BE2C (cell line): ENCODE results near the gene MARCHF3.

Source experiments
- DNase-seq: peaks from one replicate; pipeline ENCODE4 v3.0.0-alpha.2; 2020
- H3K27me3 ChIP-seq: fragments of 250-450 bp; sonication (Bioruptor Pico); 2 replicates; pipeline ENCODE4 v1.5.1; 2020; ENCODE audit warnings: mild to moderate bottlenecking
- H3K36me3 ChIP-seq: fragments of 250-450 bp; sonication (Bioruptor Pico); 2 replicates; pipeline ENCODE4 v1.5.1; 2020; ENCODE audit warnings: mild to moderate bottlenecking
- H3K4me1 ChIP-seq: fragments of 250-450 bp; sonication (Bioruptor Pico); 2 replicates; pipeline ENCODE4 v1.5.1; 2020
- H3K4me3 ChIP-seq: 2 replicates; pipeline ENCODE4 v1.5.1; 2011; ENCODE audit warnings: low read depth, low read length
- H3K9me3 ChIP-seq: fragments of 250-450 bp; sonication (Bioruptor Pico); 2 replicates; pipeline ENCODE4 v1.5.1; 2020
- TF ChIP-seq, protein P1 (sequence below): IDR thresholded peaks from 2 replicates; pipeline ENCODE4 v1.5.1; 2012; ENCODE audit warnings: mild to moderate bottlenecking, low read depth, low read length

MARCHF3 gene

DNA sequence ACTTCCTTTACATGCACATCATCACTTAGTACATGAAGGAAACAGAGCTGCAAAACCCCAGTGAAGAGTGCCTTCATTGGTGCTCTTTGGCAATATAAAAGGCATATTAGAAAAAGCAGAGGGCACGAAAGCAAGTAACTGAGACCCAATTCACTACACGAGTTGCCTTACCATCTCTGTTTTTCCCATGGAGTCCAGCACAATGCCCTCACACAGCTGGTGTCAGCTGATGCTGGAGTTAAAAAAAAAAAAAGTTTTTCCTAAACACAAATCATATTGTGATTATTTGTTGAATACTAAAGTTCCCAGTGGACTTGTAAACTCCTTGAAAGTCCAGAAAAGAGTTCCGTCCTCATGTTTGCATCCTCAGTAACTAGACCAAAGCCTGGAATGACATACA is 25.6 kb downstream of the MARCHF3 start:
- TF ChIP-seq, protein P1, sequence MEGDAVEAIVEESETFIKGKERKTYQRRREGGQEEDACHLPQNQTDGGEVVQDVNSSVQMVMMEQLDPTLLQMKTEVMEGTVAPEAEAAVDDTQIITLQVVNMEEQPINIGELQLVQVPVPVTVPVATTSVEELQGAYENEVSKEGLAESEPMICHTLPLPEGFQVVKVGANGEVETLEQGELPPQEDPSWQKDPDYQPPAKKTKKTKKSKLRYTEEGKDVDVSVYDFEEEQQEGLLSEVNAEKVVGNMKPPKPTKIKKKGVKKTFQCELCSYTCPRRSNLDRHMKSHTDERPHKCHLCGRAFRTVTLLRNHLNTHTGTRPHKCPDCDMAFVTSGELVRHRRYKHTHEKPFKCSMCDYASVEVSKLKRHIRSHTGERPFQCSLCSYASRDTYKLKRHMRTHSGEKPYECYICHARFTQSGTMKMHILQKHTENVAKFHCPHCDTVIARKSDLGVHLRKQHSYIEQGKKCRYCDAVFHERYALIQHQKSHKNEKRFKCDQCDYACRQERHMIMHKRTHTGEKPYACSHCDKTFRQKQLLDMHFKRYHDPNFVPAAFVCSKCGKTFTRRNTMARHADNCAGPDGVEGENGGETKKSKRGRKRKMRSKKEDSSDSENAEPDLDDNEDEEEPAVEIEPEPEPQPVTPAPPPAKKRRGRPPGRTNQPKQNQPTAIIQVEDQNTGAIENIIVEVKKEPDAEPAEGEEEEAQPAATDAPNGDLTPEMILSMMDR = no peak
- Histone ChIP-seq H3K4me3 (no peak overlapping the region), H3K27me3 (no peaks in the 10 kb centered on the region), H3K4me1 (peaks cover 16% of the 10 kb centered on the region), H3K36me3 (no peaks in the 10 kb centered on the region), H3K9me3 (no peaks in the 10 kb centered on the region)
- no peak for DNase-seq

DNA sequence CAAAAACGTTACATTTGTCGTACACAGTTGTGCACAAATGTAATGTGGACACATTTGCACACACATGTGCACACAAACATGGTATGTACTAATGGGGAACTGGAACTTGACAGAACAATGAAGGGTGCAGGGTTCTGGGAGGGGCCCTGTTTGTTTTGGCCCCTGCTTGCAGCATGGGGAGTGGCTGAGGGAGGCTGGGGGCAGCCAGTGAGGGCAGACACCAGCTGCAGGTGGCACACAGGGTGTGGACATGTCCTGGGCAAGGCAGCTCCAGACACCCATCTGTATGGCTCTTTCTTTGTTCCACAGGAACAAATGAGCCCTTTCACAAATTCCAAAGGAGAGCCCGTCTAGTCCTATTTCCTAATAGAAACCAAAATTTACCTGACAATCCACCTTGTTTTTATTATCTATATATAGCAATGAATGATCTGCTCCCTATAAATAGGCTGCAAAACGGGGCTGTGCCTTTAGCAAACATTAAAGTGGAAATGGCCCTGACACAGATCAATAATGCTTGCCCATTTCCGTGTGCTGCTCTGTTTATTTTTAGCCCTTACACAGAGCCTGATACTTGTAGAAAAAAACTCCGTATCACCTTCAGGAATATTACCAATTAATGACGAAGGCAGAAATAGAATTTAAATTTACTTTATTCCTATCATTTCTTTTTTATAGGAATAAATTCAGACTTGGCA is 26.4 kb downstream of the MARCHF3 start:
- Histone ChIP-seq H3K9me3 (no peaks in the 10 kb centered on the region), H3K4me1 (peaks cover 20% of the 10 kb centered on the region), H3K27me3 (no peaks in the 10 kb centered on the region), H3K36me3 (no peaks in the 10 kb centered on the region), H3K4me3 (no peak overlapping the region)
- no peak for DNase-seq
- TF ChIP-seq, protein P1 = no peak

DNA sequence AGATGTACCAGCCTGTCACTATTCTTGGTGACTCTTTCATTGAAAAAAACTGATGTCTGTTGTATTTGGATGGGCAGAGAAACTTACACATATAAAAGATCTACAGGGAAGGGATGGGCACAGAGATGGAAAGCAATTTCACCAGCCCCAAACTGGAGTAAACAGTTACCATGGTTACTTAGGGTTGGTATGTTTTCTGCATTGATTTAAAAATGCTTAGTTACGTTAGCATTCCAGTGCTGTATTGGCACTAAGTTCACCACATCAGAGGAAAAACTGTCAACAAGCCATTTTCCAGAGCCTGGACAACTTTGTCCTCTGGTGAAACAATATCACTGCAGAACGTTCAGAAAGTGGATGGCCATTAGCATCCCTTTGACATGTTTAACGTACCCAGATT is 28.0 kb downstream of the MARCHF3 start:
- Histone ChIP-seq H3K4me3 (no peak overlapping the region), H3K4me1 (peaks cover 30% of the 10 kb centered on the region), H3K36me3 (no peaks in the 10 kb centered on the region), H3K27me3 (no peaks in the 10 kb centered on the region), H3K9me3 (no peaks in the 10 kb centered on the region)
- TF ChIP-seq, protein P1 = no peak
- no peak for DNase-seq

DNA sequence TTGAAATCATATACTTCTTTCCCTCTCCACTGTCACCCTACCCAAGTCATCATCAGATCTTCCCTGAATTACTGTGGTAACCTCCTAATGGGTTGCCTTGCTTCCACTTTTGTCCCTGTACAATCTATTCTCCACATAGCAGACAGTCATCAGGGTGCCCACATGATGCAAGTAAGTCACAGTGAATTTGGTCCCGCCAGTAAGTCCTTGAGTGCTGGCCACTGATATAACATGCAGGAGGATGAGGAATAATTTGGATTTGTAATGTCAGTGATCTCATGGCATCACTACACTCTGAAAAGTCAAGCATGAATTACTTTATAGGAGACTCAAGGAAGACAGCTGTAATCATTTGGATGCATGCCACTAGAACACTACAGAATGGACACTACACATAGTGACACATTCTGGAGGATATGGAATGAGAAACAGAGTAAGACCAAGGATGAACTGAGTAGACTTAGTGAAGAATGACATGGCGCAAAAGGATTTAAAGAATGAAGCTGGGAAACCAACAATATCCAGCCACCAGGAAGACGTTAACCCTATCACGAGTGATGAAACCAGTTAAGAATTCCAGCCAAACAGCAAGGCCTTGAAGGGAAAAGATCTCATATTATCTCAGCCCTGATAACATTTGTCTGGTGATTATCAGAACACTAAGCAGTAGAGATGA is 28.6 kb downstream of the MARCHF3 start:
- DNase-seq = no peak

DNA sequence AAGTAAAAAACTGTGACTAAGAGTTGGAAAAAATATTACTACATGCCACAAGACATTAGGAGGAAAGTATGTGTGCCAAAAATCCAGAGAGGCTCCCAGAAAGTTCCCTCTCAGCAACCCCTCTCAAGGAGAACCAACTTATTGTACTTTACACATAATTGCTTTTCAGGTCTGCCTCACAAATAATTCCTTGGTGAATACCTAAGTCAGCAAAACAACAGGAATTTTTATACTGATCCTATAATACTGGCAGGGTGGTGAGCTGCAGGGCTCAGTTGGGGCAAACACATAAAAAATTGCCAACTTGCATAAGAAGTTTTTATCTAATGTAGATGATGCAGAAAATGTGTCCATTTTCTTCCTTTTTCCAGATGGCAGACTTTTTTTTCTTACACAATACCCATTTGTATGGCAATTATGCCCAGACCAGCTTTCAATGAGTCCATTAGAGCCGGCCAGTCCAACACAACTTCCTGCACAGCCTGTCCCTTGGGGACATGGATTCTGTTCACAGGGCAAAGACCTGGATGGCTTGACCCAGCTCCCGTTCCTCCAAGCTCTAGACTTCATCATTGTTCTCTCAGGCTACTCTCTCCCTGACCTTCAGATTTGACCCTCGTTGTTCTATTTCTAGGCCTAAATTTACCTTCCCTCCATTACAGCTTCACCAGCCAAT is 31.3 kb downstream of the MARCHF3 start:
- TF ChIP-seq, protein P1 = no peak
- no peak overlapping the region for H3K4me3 ChIP-seq
- DNase-seq = peak; percentile 80
- peaks cover 35% of the 10 kb centered on the region for H3K4me1 ChIP-seq
- no peaks in the 10 kb centered on the region for H3K9me3 ChIP-seq
- H3K27me3 ChIP-seq = no peaks in the 10 kb centered on the region
- H3K36me3 ChIP-seq = no peaks in the 10 kb centered on the region

More for the DNA sequence above, 28.6 kb downstream of the MARCHF3 start:
- Histone ChIP-seq H3K9me3 (no peaks in the 10 kb centered on the region), H3K36me3 (no peaks in the 10 kb centered on the region), H3K4me1 (peaks cover 33% of the 10 kb centered on the region), H3K27me3 (no peaks in the 10 kb centered on the region), H3K4me3 (no peak overlapping the region)
- TF ChIP-seq, protein P1 = no peak
